K562 (cell line): ENCODE measurements around the gene IFFO2. TPM values are rescaled to one million over a fixed set of nuclear protein-coding genes. Genes with fewer than 3 reads are reported as not detected.

ENCODE experiments used
- ATAC-seq: fragments of 200-7000 bp; cut with Tn5 transposase; 3 replicates; pipeline ENCODE4 v1.9.1; 2020; ENCODE audit warnings: moderate library complexity
- BruUV-seq: library from RNA; stranded (reverse); fragments of 400-500 nt; replicated peaks from 2 replicates; lab custom pipeline; 2021; lab: Mats Ljungman, UMichigan
- CTCF ChIA-PET: fragments of 300-600 bp; formaldehyde crosslinking; extraction: SDS; loops from one replicate; lab custom pipeline; 2021; ENCODE audit warnings: low intra/inter-chr PET ratio; lab: Yijun Ruan, JAX
- POLR2A ChIA-PET: fragments of 300-600, 350-650 bp; sonication (Branson Sonifier 250); formaldehyde crosslinking; extraction: SDS; loops from one replicate; lab custom pipeline; 2021; ENCODE audit warnings: antibody characterized with exemption, inconsistent platforms; lab: Yijun Ruan, JAX
- DNase-seq, 4 experiments: peaks; one replicate each; pipeline versions ENCODE4 v3.0.0 to v3.0.0-alpha.2; 2011 to 2018; ENCODE audit warnings: low spot score in 3 of 4, mixed read lengths in 3 of 4; ENCODE audit errors: extremely low read depth in 1 of 4
- FAIRE-seq: peaks from 2 replicates; lab custom pipeline; 2011; peaks lifted over from hg19 to GRCh38; lab: Jason Lieb, UNC
- H2AFZ ChIP-seq: 2 replicates; pipeline ENCODE4 v1.6.0; 2011; ENCODE audit warnings: low read depth, low read length, control low read depth, inconsistent platforms
- H3K27ac ChIP-seq: fragments of 200-600 bp; 3 replicates; pipeline ENCODE4 v1.8.0; 2011; ENCODE audit warnings: low read depth, mild to moderate bottlenecking, control low read depth, inconsistent platforms, low read length, moderate library complexity, mixed read lengths; ENCODE audit errors: extremely low read depth
- H3K27me3 ChIP-seq, 2 experiments: fragments of 300-600 bp in 1 of 2; 2 replicates in 1 of 2; 3 replicates in 1 of 2; pipeline versions ENCODE4 v1.6.0 to v1.8.0; 2011; ENCODE audit warnings: inconsistent platforms in 2 of 2, low read length in 2 of 2, mild to moderate bottlenecking in 1 of 2, mixed read lengths in 1 of 2, moderate library complexity in 1 of 2; ENCODE audit not compliant: control insufficient read depth in 2 of 2, insufficient read depth in 2 of 2
- H3K36me3 ChIP-seq: fragments of 300-600 bp; 3 replicates; pipeline ENCODE4 v1.8.0; 2011; ENCODE audit warnings: mild to moderate bottlenecking, low read length, inconsistent platforms; ENCODE audit not compliant: control insufficient read depth, insufficient read depth
- H3K4me1 ChIP-seq, 2 experiments: fragments of 200-600 bp in 1 of 2; replicated peaks in 1 of 2; 2 replicates in 1 of 2; 3 replicates in 1 of 2; pipeline versions ENCODE4 v1.5.1 to v1.8.0; 2011; ENCODE audit warnings: inconsistent platforms in 2 of 2, low read length in 2 of 2, mild to moderate bottlenecking in 1 of 2, mixed read lengths in 1 of 2, moderate library complexity in 1 of 2; ENCODE audit not compliant: control insufficient read depth in 2 of 2, insufficient read depth in 2 of 2
- H3K4me2 ChIP-seq: 2 replicates; pipeline ENCODE4 v1.6.1; 2011; ENCODE audit warnings: low read length, control low read depth, inconsistent platforms, mixed read lengths; ENCODE audit not compliant: insufficient read depth
- H3K4me3 ChIP-seq: fragments of 200-600 bp; sonication (generic), shearing (Covaris generic); 2 replicates; pipeline ENCODE4 v1.5.1; 2016; ENCODE audit warnings: control low read depth, inconsistent platforms
- H3K79me2 ChIP-seq: fragments of 200-600 bp; 3 replicates; pipeline ENCODE4 v1.8.0; 2011; ENCODE audit warnings: low read length, inconsistent platforms; ENCODE audit not compliant: control insufficient read depth, insufficient read depth
- H3K9ac ChIP-seq, 2 experiments: 2 replicates each; pipeline versions ENCODE4 v1.6.0 to v1.6.1; 2011; ENCODE audit warnings: low read depth in 2 of 2, low read length in 2 of 2, control low read depth in 1 of 2, inconsistent platforms in 1 of 2, mild to moderate bottlenecking in 1 of 2, mixed read lengths in 1 of 2; ENCODE audit not compliant: insufficient read depth in 1 of 2
- H3K9me1 ChIP-seq: one replicate; pipeline ENCODE4 v1.6.0; 2011; ENCODE audit warnings: inconsistent platforms, mild to moderate bottlenecking, low read length, moderate library complexity; ENCODE audit not compliant: control insufficient read depth, insufficient read depth
- H3K9me3 ChIP-seq: replicated peaks from 2 replicates; pipeline ENCODE4 v1.5.1; 2011; ENCODE audit warnings: low read depth, low read length, inconsistent platforms; ENCODE audit not compliant: control insufficient read depth, insufficient read depth
- H4K20me1 ChIP-seq: replicated peaks from 2 replicates; pipeline ENCODE4 v1.6.1; 2011; ENCODE audit warnings: low read length, inconsistent platforms, mixed read lengths; ENCODE audit not compliant: control insufficient read depth, insufficient read depth
- CHD2 ChIP-seq: IDR thresholded peaks from 2 replicates; pipeline ENCODE4 v1.6.1; 2011; ENCODE audit warnings: low read depth, low read length
- FOXA3 ChIP-seq, 2 experiments: fragments of 450-650 bp in 1 of 2; sonication (generic) in 1 of 2; formaldehyde crosslinking; IDR thresholded peaks in 1 of 2; conservative IDR thresholded peaks in 1 of 2; 2 replicates each; pipeline versions ENCODE4 v1.4.0 to v1.8.0; 2020 to 2022; ENCODE audit warnings: mild to moderate bottlenecking in 2 of 2, missing genetic modification reagents in 1 of 2
- GABPA ChIP-seq: fragments of 200-800 bp; sonication (Bioruptor generic); conservative IDR thresholded peaks from 2 replicates; pipeline ENCODE4 v1.6.1; 2016; ENCODE audit warnings: low read depth, missing genetic modification characterization, missing compliant biosample characterization
- LCOR ChIP-seq: sonication (generic); formaldehyde crosslinking; IDR thresholded peaks from 2 replicates; pipeline ENCODE4 v1.8.0; 2022; ENCODE audit warnings: mild to moderate bottlenecking, missing genetic modification reagents
- NFATC3 ChIP-seq: fragments of 450-650 bp; IDR thresholded peaks from 2 replicates; pipeline ENCODE4 v1.6.1; 2017; ENCODE audit warnings: mild to moderate bottlenecking
- WGBS: fragments of 100-300 bp; shearing (Covaris generic); methylation state at CpG from one replicate; pipeline ENCODE4 v1.1.6; 2016; ENCODE audit warnings: low coverage, mixed read lengths; ENCODE audit not compliant: insufficient coverage; ENCODE audit errors: missing lambda C conversion rate; 5-methylcytosine and 5-hydroxymethylcytosine counted together
- in situ Hi-C: fragments of 300-500 bp; cut with MboI; formaldehyde crosslinking; loops from 4 replicates; pipeline ENCODE4 v1.15.0; 2018; ENCODE audit warnings: inconsistent platforms, mixed read lengths
- intact Hi-C: fragments of 100-400 bp; cut with micrococcal nuclease; formaldehyde crosslinking; loops from 2 replicates; pipeline ENCODE4 v1.14.2; 2022
- polyA plus RNA-seq, 8 experiments: library from polyadenylated mRNA; depleted of rRNA in 4 of 8; stranded (reverse) in 5 of 8; unstranded in 3 of 8; fragments of >200 nt; fragmentation: Nextera tagmentation in 2 of 8; fragmentation: Illumina TruSeq in 1 of 8; extraction: Ambion mirVana in 2 of 8; extraction: Trizol in 1 of 8; gene quantifications; 2 replicates each; pipeline versions ENCODE4 v1.2.1 to v1.2.3, GENCODE V29; 2011 to 2014; ENCODE audit warnings: inconsistent platforms in 1 of 8, missing spikeins in 1 of 8
- total RNA-seq, 7 experiments: library from RNA; depleted of rRNA in 6 of 7; stranded (reverse); fragments of >200 nt in 6 of 7; fragmentation: Illumina TruSeq in 2 of 7; extraction: Trizol in 2 of 7; gene quantifications; 2 replicates each; pipeline versions ENCODE4 v1.2.1 to v1.2.3, GENCODE V29; 2011 to 2021; ENCODE audit warnings: low replicate concordance in 1 of 7
- TF ChIP-seq, protein P1 (sequence below): sonication (generic); formaldehyde crosslinking; IDR thresholded peaks from 2 replicates; pipeline ENCODE4 v1.8.1; 2023; ENCODE audit warnings: mild to moderate bottlenecking, missing genetic modification reagents

The IFFO2 gene
- total and polyA plus RNA-seq, 9 of the 15 experiments (the other 6 are each of a cell fraction or from before 2014, with no cell fraction given), result 0.15 to 1.0 (median 0.44) TPM; not detected in 2

DNA sequence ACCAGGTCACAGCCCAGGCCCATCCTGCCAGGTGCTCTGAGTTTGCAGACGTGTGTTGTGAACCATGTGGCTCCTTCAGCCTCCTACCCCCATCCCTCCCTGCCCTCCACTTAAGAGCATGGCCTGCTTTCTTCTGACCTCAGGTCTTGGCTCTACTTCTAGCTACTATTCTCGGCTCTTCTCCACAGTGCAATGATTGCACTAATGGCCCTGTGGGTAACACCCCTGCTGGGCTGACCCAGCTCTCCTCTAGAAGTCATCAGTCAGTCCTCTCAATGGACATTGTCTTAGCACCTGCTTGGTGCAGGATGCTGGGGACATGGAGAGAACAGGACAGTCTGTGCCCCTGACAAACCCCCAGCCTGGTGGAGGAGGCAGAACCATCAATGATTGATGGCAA, 22.2 kb upstream of the IFFO2 start:
- DNase-seq (no peak), FAIRE-seq (no peak), ATAC-seq (no peak)
- H3K4me3 ChIP-seq, result no peak overlapping the region
- no peaks in the 10 kb centered on the region for H3K36me3 ChIP-seq
- H3K4me2 ChIP-seq, result no peak overlapping the region
- no peaks in the 10 kb centered on the region for H3K9me1 ChIP-seq
- BruUV-seq, result no TSS peak
- TF ChIP-seq NFATC3 (no peak), LCOR (CRISPR knock-in tag) (no peak)
- TF ChIP-seq, protein P1, sequence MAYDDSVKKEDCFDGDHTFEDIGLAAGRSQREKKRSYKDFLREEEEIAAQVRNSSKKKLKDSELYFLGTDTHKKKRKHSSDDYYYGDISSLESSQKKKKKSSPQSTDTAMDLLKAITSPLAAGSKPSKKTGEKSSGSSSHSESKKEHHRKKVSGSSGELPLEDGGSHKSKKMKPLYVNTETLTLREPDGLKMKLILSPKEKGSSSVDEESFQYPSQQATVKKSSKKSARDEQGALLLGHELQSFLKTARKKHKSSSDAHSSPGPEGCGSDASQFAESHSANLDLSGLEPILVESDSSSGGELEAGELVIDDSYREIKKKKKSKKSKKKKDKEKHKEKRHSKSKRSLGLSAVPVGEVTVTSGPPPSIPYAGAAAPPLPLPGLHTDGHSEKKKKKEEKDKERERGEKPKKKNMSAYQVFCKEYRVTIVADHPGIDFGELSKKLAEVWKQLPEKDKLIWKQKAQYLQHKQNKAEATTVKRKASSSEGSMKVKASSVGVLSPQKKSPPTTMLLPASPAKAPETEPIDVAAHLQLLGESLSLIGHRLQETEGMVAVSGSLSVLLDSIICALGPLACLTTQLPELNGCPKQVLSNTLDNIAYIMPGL, result no peak
- intact Hi-C loops, result no loop called here
- no peak overlapping the region for H3K9ac ChIP-seq
- in situ Hi-C loops, result no loop called here
- no peaks in the 10 kb centered on the region for H3K9me3 ChIP-seq
- no peaks in the 10 kb centered on the region for H3K4me1 ChIP-seq
- ChIA-PET POLR2A (no interaction called here), CTCF (no interaction called here)
- peaks cover 23 to 30% of the 10 kb centered on the region in 2 experiments for H3K27me3 ChIP-seq
- no peak overlapping the region for H2AFZ ChIP-seq
- H4K20me1 ChIP-seq, result no peaks in the 10 kb centered on the region
- WGBS, result 4% methylated on average over 2 of the region's 2 CpGs
- no peaks in the 10 kb centered on the region for H3K79me2 ChIP-seq
- H3K27ac ChIP-seq, result no peak overlapping the region

DNA sequence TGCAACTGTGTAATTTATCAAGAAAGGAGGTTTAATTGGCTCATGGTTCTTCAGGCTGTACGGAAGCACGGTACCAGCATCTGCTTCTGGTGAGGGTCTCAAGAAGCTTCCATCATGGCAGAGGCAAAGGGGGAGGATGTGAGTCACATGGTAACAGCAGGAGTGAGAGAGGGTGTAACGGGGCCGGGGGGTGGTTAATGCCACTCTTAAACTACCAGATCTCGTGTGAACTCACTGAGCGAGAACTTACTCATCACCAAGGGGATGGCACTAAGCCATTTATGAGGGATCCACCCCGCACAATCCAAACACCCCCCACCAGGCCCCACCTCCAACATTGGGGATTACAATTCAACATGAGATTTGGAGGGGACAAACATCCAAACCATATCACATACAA, 21.0 kb upstream of the IFFO2 start:
- TF ChIP-seq CHD2 (peak; percentile 61), FOXA3 (CRISPR knock-in tag; conservative IDR thresholded peaks at IDR 0.05 in 1 of 2, IDR thresholded peaks at IDR 0.05 in 1 of 2) (no peak), GABPA (tag) (no peak)
- TF ChIP-seq, all 486 proteins: peak for 1
- DNase-seq (no peak), ATAC-seq (no peak), FAIRE-seq (no peak)
- H3K79me2 ChIP-seq, result no peaks in the 10 kb centered on the region
- no peak overlapping the region for H3K4me3 ChIP-seq
- H3K4me1 ChIP-seq, result no peaks in the 10 kb centered on the region
- no peak overlapping the region for H2AFZ ChIP-seq
- no peaks in the 10 kb centered on the region for H3K9me3 ChIP-seq
- no peaks in the 10 kb centered on the region for H4K20me1 ChIP-seq
- no peaks in the 10 kb centered on the region for H3K9me1 ChIP-seq
- no peak overlapping the region for H3K9ac ChIP-seq
- BruUV-seq, result no TSS peak
- H3K27ac ChIP-seq, result no peak overlapping the region
- in situ Hi-C loops (no loop called here), intact Hi-C loops (no loop called here)
- CTCF ChIA-PET, result no interaction called here
- H3K4me2 ChIP-seq, result no peak overlapping the region
- peaks cover 29 to 38% of the 10 kb centered on the region in 2 experiments for H3K27me3 ChIP-seq
- POLR2A ChIA-PET, result no interaction called here
- WGBS, result under 1% methylated on average over 7 of the region's 7 CpGs
- no peaks in the 10 kb centered on the region for H3K36me3 ChIP-seq
